ENCODE measurements around the gene AMN1. TPM values are rescaled to one million over a fixed set of nuclear protein-coding genes. Genes with fewer than 3 reads are reported as not detected.

The AMN1 gene
- total and polyA plus RNA-seq, 2 of the 13 experiments (the other 11 are each of a cell fraction or from before 2014, with no cell fraction given) = 7.5 to 26.5 TPM

DNA sequence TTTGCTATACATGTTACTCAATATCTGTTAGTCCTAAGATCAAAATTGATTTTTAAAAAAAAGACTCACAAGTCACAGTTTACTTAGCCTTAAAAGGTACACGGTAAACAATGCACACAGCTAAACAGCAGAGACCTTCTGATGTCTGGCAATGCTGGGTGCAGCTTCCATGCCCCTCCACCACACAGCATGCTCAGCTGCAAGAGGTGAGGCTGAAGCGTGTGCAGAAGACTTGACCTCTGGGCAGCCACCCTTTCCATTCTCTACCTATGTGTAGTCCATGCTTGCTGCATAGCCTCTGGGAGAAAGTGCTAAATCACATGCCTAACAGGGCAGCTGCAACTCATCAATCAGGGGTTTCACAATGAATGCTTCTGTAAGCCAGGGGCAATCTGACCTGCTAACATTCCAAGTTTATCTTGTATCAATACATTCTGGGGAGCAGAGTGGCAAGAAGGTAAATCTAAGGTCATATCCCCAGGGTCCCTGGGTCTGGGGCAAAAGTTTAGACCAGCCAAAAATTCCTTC, 44.5 kb upstream of the AMN1 start (continued):
- TF ChIP-seq KDM5A (IDR thresholded peaks at IDR 0.05; ENCODE audit: borderline replicate concordance, low read length) (no peak), SMARCC2 (IDR thresholded peaks at IDR 0.05) (no peak), AGO1 (IDR thresholded peaks at IDR 0.05; ENCODE audit: low read depth, low read length, poor library complexity, severe bottlenecking) (no peak), HDAC2 (CRISPR knock-in tag; IDR thresholded peaks at IDR 0.05) (peak; percentile 96), ZNF660 (CRISPR knock-in tag; IDR thresholded peaks at IDR 0.05; ENCODE audit: borderline replicate concordance, low read depth) (no peak), NRL (CRISPR knock-in tag; IDR thresholded peaks at IDR 0.05; ENCODE audit: borderline replicate concordance) (no peak), PAX8 (CRISPR knock-in tag; IDR thresholded peaks at IDR 0.05; ENCODE audit: borderline replicate concordance) (no peak), ZMYM2 (CRISPR knock-in tag; IDR thresholded peaks at IDR 0.05) (peak; percentile 22; the same call in 1 of the 2 replicates), HHEX (CRISPR knock-in tag; IDR thresholded peaks at IDR 0.05) (no peak), ZNF136 (CRISPR knock-in tag; IDR thresholded peaks at IDR 0.05; ENCODE audit: low read depth) (no peak), MBD4 (IDR thresholded peaks at IDR 0.05; ENCODE audit: borderline replicate concordance, low read length) (peak; percentile 53; the same call in 1 of the 2 replicates), IRX3 (CRISPR knock-in tag; IDR thresholded peaks at IDR 0.05; ENCODE audit: borderline replicate concordance, low read depth) (0 out of 2 replicates have a peak, but pooled peaks have one; percentile 38), ZNF326 (CRISPR knock-in tag; IDR thresholded peaks at IDR 0.05; ENCODE audit: borderline replicate concordance) (no peak), MYC (CRISPR knock-in tag; IDR thresholded peaks at IDR 0.05; ENCODE audit: borderline replicate concordance) (peak; percentile 87), POGZ (CRISPR knock-in tag; IDR thresholded peaks at IDR 0.05) (peak; percentile 86), YY1 (IDR thresholded peaks at IDR 0.05; ENCODE audit: insufficient read depth, insufficient replicate concordance, low read depth, low read length) (no peak), HOXA9 (CRISPR knock-in tag; IDR thresholded peaks at IDR 0.05; ENCODE audit: borderline replicate concordance) (no peak), ZBTB8A (CRISPR knock-in tag; IDR thresholded peaks at IDR 0.05; ENCODE audit: borderline replicate concordance, low read depth) (no peak), ARNT (IDR thresholded peaks at IDR 0.05) (no peak), CHD4 (IDR thresholded peaks at IDR 0.05; ENCODE audit: borderline replicate concordance, low read length) (0 out of 2 replicates have a peak, but pooled peaks have one; percentile 24)
- TF ChIP-seq, protein P1, sequence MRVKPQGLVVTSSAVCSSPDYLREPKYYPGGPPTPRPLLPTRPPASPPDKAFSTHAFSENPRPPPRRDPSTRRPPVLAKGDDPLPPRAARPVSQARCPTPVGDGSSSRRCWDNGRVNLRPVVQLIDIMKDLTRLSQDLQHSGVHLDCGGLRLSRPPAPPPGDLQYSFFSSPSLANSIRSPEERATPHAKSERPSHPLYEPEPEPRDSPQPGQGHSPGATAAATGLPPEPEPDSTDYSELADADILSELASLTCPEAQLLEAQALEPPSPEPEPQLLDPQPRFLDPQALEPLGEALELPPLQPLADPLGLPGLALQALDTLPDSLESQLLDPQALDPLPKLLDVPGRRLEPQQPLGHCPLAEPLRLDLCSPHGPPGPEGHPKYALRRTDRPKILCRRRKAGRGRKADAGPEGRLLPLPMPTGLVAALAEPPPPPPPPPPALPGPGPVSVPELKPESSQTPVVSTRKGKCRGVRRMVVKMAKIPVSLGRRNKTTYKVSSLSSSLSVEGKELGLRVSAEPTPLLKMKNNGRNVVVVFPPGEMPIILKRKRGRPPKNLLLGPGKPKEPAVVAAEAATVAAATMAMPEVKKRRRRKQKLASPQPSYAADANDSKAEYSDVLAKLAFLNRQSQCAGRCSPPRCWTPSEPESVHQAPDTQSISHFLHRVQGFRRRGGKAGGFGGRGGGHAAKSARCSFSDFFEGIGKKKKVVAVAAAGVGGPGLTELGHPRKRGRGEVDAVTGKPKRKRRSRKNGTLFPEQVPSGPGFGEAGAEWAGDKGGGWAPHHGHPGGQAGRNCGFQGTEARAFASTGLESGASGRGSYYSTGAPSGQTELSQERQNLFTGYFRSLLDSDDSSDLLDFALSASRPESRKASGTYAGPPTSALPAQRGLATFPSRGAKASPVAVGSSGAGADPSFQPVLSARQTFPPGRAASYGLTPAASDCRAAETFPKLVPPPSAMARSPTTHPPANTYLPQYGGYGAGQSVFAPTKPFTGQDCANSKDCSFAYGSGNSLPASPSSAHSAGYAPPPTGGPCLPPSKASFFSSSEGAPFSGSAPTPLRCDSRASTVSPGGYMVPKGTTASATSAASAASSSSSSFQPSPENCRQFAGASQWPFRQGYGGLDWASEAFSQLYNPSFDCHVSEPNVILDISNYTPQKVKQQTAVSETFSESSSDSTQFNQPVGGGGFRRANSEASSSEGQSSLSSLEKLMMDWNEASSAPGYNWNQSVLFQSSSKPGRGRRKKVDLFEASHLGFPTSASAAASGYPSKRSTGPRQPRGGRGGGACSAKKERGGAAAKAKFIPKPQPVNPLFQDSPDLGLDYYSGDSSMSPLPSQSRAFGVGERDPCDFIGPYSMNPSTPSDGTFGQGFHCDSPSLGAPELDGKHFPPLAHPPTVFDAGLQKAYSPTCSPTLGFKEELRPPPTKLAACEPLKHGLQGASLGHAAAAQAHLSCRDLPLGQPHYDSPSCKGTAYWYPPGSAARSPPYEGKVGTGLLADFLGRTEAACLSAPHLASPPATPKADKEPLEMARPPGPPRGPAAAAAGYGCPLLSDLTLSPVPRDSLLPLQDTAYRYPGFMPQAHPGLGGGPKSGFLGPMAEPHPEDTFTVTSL (CRISPR knock-in tag; IDR thresholded peaks at IDR 0.05; ENCODE audit: borderline replicate concordance) = peak; percentile 94
- TF ChIP-seq, protein P2, sequence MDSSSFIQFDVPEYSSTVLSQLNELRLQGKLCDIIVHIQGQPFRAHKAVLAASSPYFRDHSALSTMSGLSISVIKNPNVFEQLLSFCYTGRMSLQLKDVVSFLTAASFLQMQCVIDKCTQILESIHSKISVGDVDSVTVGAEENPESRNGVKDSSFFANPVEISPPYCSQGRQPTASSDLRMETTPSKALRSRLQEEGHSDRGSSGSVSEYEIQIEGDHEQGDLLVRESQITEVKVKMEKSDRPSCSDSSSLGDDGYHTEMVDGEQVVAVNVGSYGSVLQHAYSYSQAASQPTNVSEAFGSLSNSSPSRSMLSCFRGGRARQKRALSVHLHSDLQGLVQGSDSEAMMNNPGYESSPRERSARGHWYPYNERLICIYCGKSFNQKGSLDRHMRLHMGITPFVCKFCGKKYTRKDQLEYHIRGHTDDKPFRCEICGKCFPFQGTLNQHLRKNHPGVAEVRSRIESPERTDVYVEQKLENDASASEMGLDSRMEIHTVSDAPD (CRISPR knock-in tag; IDR thresholded peaks at IDR 0.05) = peak; percentile 87
- TF ChIP-seq, protein P3, sequence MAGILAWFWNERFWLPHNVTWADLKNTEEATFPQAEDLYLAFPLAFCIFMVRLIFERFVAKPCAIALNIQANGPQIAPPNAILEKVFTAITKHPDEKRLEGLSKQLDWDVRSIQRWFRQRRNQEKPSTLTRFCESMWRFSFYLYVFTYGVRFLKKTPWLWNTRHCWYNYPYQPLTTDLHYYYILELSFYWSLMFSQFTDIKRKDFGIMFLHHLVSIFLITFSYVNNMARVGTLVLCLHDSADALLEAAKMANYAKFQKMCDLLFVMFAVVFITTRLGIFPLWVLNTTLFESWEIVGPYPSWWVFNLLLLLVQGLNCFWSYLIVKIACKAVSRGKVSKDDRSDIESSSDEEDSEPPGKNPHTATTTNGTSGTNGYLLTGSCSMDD (CRISPR knock-in tag; IDR thresholded peaks at IDR 0.05) = no peak

Measured in HepG2 (cell line).